ENCODE results near the gene IRGQ.

DNA sequence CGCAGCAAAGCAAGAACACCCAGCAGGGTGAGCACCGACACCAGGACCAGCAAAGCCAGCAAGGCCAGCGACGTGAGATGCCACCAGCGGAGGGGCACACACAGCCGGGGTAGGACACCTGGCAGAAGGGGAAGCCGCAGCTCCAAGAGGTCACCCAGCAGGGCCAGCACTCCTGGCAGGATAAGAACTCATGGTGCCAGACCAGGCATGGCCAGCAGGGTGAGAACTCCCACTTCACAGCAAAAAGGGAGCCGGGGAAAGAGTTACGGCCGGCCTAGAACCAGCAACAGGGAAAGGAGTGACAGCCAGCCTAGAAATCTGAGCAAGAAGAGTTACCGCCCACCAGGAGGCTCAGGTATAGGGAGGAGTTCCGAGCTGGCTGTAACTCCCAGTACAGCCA is 16.4 kb upstream of the IRGQ start:
- TF ChIP-seq, protein P1, sequence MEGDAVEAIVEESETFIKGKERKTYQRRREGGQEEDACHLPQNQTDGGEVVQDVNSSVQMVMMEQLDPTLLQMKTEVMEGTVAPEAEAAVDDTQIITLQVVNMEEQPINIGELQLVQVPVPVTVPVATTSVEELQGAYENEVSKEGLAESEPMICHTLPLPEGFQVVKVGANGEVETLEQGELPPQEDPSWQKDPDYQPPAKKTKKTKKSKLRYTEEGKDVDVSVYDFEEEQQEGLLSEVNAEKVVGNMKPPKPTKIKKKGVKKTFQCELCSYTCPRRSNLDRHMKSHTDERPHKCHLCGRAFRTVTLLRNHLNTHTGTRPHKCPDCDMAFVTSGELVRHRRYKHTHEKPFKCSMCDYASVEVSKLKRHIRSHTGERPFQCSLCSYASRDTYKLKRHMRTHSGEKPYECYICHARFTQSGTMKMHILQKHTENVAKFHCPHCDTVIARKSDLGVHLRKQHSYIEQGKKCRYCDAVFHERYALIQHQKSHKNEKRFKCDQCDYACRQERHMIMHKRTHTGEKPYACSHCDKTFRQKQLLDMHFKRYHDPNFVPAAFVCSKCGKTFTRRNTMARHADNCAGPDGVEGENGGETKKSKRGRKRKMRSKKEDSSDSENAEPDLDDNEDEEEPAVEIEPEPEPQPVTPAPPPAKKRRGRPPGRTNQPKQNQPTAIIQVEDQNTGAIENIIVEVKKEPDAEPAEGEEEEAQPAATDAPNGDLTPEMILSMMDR (IDR thresholded peaks at IDR 0.05; ENCODE audit: low read depth, low read length) = no peak
- no peak for TF ChIP-seq MYC (IDR thresholded peaks at IDR 0.05; ENCODE audit: low read depth, low read length)
- TF ChIP-seq POLR2A (IDR thresholded peaks at IDR 0.05; ENCODE audit: extremely low read depth, insufficient read length) = no peak
- TF ChIP-seq, protein P2, sequence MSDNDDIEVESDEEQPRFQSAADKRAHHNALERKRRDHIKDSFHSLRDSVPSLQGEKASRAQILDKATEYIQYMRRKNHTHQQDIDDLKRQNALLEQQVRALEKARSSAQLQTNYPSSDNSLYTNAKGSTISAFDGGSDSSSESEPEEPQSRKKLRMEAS (IDR thresholded peaks at IDR 0.05; ENCODE audit: low read depth, low read length) = no peak
